ENCODE data around the gene ARAP1. TPM values are rescaled to one million over a fixed set of nuclear protein-coding genes. Genes with fewer than 3 reads are reported as not detected.

The ARAP1 gene
- total RNA-seq, 3 donors from 2014 or later, result 85.9 to 109 (median 97.0) TPM

GRCh38 chr11:72702096-72702495, 50.1 kb downstream of the ARAP1 start:
- intact Hi-C loops (cut with DNase I; ENCODE audit: low total_unique reads), result no loop called here
- DNase-seq (ENCODE audit: low spot score in 2 of 2), result no peak
- peak overlapping the region in 1 of 2 donors; percentile 52 for H3K27ac ChIP-seq
- H3K27me3 ChIP-seq, result no peaks in the 10 kb centered on the region
- H3K9me3 ChIP-seq, result no peaks in the 10 kb centered on the region
- no peaks in the 10 kb centered on the region for H3K4me1 ChIP-seq
- TF ChIP-seq CTCF (IDR thresholded peaks at IDR 0.05) (no peak), POLR2AphosphoS5 (IDR thresholded peaks at IDR 0.05) (no peak), POLR2A (IDR thresholded peaks at IDR 0.05) (no peak)
- peaks cover under 1% of the 10 kb centered on the region for H3K36me3 ChIP-seq
- peak overlapping the region in 2 of 3 donors; percentile 28 to 40 for H3K4me3 ChIP-seq

- H3K36me3 ChIP-seq, result peaks cover 7% of the 10 kb centered on the region
- TF ChIP-seq POLR2AphosphoS5 (IDR thresholded peaks at IDR 0.05) (no peak), POLR2A (IDR thresholded peaks at IDR 0.05) (no peak)
- no peak for DNase-seq (ENCODE audit: low spot score in 2 of 2)
- H3K9me3 ChIP-seq, result no peaks in the 10 kb centered on the region
- no peaks in the 10 kb centered on the region for H3K27me3 ChIP-seq
- H3K27ac ChIP-seq, result peak overlapping the region in 1 of 2 donors; percentile 52
- no peaks in the 10 kb centered on the region for H3K4me1 ChIP-seq
- intact Hi-C loops (cut with DNase I; ENCODE audit: low total_unique reads), result no loop called here
- no peak overlapping the region for H3K4me3 ChIP-seq
These were observed 50.7 kb downstream of the ARAP1 start for GRCh38 chr11:72701466-72701865.

- intact Hi-C loops (cut with DNase I; ENCODE audit: low total_unique reads), result no loop called here
- Histone ChIP-seq H3K27me3 (no peaks in the 10 kb centered on the region), H3K36me3 (peaks cover 11% of the 10 kb centered on the region), H3K9me3 (no peaks in the 10 kb centered on the region), H3K4me3 (no peak overlapping the region), H3K27ac (peak overlapping the region in 1 of 2 donors; percentile 19), H3K4me1 (no peaks in the 10 kb centered on the region)
- no peak for DNase-seq (ENCODE audit: low spot score in 2 of 2)
- TF ChIP-seq POLR2AphosphoS5 (IDR thresholded peaks at IDR 0.05) (no peak), POLR2A (IDR thresholded peaks at IDR 0.05) (no peak), CTCF (IDR thresholded peaks at IDR 0.05) (no peak)
These were observed 52.1 kb downstream of the ARAP1 start for GRCh38 chr11:72700146-72700545.

GRCh38 chr11:72697814-72698213, 54.4 kb downstream of the ARAP1 start:
- TF ChIP-seq POLR2A (IDR thresholded peaks at IDR 0.05) (no peak), POLR2AphosphoS5 (IDR thresholded peaks at IDR 0.05) (no peak), CTCF (IDR thresholded peaks at IDR 0.05) (no peak)
- no peak for DNase-seq (ENCODE audit: low spot score in 2 of 2)
- Histone ChIP-seq H3K27ac (peak overlapping the region in 1 of 2 donors; percentile 78), H3K4me1 (no peaks in the 10 kb centered on the region), H3K9me3 (no peaks in the 10 kb centered on the region), H3K36me3 (peaks cover 11% of the 10 kb centered on the region), H3K4me3 (no peak overlapping the region), H3K27me3 (no peaks in the 10 kb centered on the region)
- intact Hi-C loops (cut with DNase I; ENCODE audit: low total_unique reads), result no loop called here

GRCh38 chr11:72696866-72697700, 55.1 kb downstream of the ARAP1 start:
- Histone ChIP-seq H3K36me3 (peaks cover 11% of the 10 kb centered on the region), H3K4me1 (no peaks in the 10 kb centered on the region), H3K9me3 (no peaks in the 10 kb centered on the region), H3K27ac (peak overlapping the region; percentile 17 to 78), H3K4me3 (no peak overlapping the region), H3K27me3 (no peaks in the 10 kb centered on the region)
- intact Hi-C loops (cut with DNase I; ENCODE audit: low total_unique reads), result no loop called here
- no peak for DNase-seq (ENCODE audit: low spot score in 2 of 2)
- TF ChIP-seq POLR2A (IDR thresholded peaks at IDR 0.05), result no peak
- TF ChIP-seq POLR2AphosphoS5 (IDR thresholded peaks at IDR 0.05), result no peak
- no peak for TF ChIP-seq CTCF (IDR thresholded peaks at IDR 0.05)
